Stimulated activated CD4-positive, alpha-beta T cell treated with anti-CD3 and anti-CD28 coated beads, Interleukin-2, amount 100 ng/mL, for 4 hours (primary cell): ENCODE measurements around the gene PRRG2.

Experiments
- DNase-seq: peaks from one replicate; pipeline ENCODE4 v3.0.0-alpha.2; 2020; ENCODE audit warnings: low read depth

PRRG2 gene

GRCh38 chr19:49557641-49558325 is 23.3 kb upstream of the PRRG2 start:
- DNase-seq = no peak

GRCh38 chr19:49558591-49558990 is 22.5 kb upstream of the PRRG2 start:
- no peak for DNase-seq

- DNase-seq = no peak
Observed at GRCh38 chr19:49559443-49559842, 21.7 kb upstream of the PRRG2 start.

- DNase-seq = no peak
Observed at GRCh38 chr19:49559928-49560327, 21.2 kb upstream of the PRRG2 start.

- DNase-seq = no peak
Observed at GRCh38 chr19:49560358-49560900, 20.7 kb upstream of the PRRG2 start.

- DNase-seq = peak; percentile 44
Observed at GRCh38 chr19:49564616-49565045, 16.5 kb upstream of the PRRG2 start.

GRCh38 chr19:49565261-49565660 is 15.9 kb upstream of the PRRG2 start:
- no peak for DNase-seq

GRCh38 chr19:49566302-49566701 is 14.8 kb upstream of the PRRG2 start:
- no peak for DNase-seq

- DNase-seq = no peak
Observed at GRCh38 chr19:49567861-49568441, 13.2 kb upstream of the PRRG2 start.

- DNase-seq = peak; percentile 65
Observed at GRCh38 chr19:49570138-49570856, 10.8 kb upstream of the PRRG2 start.

GRCh38 chr19:49570997-49571676 is 10.0 kb upstream of the PRRG2 start:
- DNase-seq = no peak

GRCh38 chr19:49573009-49573408 is 8.1 kb upstream of the PRRG2 start:
- DNase-seq = no peak

- DNase-seq = no peak
Observed at GRCh38 chr19:49573425-49573824, 7.7 kb upstream of the PRRG2 start.

- no peak for DNase-seq
Observed at GRCh38 chr19:49574206-49574755, 6.8 kb upstream of the PRRG2 start.

- no peak for DNase-seq
Observed at GRCh38 chr19:49579193-49579592, 1.9 kb upstream of the PRRG2 start.

GRCh38 chr19:49579947-49580263 is 1.2 kb upstream of the PRRG2 start:
- no peak for DNase-seq

GRCh38 chr19:49580264-49581006 is 681 bp upstream of the PRRG2 start, which contains the start of gene NOSIP:
NOSIP (minus strand) TSS chr19:49580556; CDS start chr19:49560691, 19,865 bp downstream.
- peak; percentile 95 for DNase-seq

- no peak for DNase-seq
Observed at GRCh38 chr19:49583239-49583638, 2.1 kb downstream of the PRRG2 start.

- no peak for DNase-seq
Observed at GRCh38 chr19:49585023-49585422, 3.9 kb downstream of the PRRG2 start.

- DNase-seq = no peak
Observed at GRCh38 chr19:49587227-49587626, 6.1 kb downstream of the PRRG2 start.

GRCh38 chr19:49588365-49589122 is 7.4 kb downstream of the PRRG2 start:
- DNase-seq = peak; percentile 18
